Measurements from ENCODE around the gene CLDN14.
A peak's percentile ranks its signal among the peaks of the same experiment; 100 is the strongest.

The CLDN14 gene

GRCh38 chr21:36436829-36437744 is 42.8 kb downstream of the CLDN14 start:
- DNase-seq (ENCODE audit: low read depth in 2 of 2, low spot score in 1 of 2): no peak

DNA sequence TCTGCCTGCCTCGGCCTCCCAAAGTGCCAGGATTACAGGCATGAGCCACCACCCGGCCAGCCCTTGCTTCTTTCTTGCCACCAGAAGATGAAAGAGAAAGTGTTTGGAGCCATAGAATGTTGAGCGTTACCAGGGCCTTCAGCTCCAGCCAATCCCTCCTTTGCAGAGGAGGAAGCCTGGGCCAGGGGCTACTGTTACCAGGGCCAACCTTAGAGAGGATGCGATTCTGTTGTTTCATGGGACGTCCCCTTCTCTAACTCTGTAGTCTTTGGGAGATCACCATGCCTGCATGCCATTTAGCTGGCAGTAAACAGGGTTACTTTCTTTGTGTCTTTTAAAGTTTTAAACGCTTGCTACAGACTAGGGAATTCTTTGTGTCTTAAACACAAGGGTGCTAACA is 45.8 kb downstream of the CLDN14 start:
- DNase-seq (ENCODE audit: low read depth in 2 of 2, low spot score in 1 of 2): no peak

DNA sequence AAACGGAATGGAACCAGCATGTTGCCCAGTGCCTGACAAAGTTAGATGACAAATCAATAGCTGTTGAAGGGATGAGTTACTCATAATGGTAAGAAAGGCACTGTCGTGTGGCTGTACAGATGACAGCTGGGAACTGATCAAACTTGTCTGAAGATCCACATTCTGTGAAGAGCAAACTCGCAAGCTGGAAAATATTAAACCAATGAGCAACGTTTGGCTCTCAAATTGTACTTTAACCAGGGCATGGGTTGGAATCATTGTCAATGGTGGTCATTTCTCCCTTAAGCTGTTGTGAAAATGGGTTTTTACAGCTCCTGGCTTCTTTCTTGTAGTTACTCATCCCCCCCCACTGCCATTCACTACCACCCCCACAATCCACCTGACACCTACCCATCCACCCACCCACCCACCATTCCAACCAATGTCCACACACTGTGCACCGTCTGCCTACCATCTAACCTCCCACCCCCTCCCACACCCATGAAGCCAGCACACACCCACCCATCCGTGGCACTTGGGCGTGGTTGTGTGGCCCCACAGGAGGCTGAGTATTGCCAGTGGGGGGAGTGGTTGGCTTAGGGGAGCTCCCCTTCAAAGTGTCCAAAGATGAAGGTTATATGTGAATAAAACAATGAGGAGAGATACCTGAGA is 46.7 kb downstream of the CLDN14 start:
- no peak for DNase-seq (ENCODE audit: low read depth in 2 of 2, low spot score in 1 of 2)

- no peak for DNase-seq (ENCODE audit: low read depth in 2 of 2, low spot score in 1 of 2)
Measured at GRCh38 chr21:36431252-36431651, 48.7 kb downstream of the CLDN14 start.

GRCh38 chr21:36430841-36431240 is 49.1 kb downstream of the CLDN14 start:
- DNase-seq (ENCODE audit: low read depth in 2 of 2, low spot score in 1 of 2): no peak

DNA sequence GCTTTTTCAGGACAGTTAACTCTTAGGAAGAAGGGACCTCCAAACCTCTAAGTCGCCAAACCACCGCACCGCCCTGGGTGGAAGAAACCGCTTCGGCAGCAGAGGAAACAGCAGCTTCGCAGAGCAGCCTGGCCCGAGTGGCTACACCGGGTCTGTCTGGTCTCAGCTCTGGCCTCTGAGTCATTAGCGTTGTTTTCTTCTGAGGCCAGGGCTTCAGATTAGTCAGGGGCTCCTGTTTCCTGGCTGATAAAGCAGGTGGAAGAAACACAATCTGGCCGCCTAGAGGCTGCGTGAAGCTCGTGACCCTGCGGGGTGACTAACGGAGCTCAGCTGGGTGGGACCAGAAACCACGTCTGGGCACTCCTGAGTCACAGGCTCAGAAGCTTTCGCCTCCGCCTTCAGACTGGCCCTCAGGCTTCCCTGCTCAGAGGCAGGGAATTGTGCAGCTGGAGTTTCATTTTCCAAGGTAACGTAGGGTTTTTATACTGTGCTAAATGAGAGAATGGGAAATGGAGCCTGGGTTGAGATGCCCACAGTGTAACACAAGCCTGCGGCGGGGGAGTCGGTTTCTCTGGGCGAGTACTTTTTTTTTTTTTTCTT is 49.9 kb downstream of the CLDN14 start:
- DNase-seq (ENCODE audit: low read depth in 2 of 2, low spot score in 1 of 2): peak; percentile 35 to 65

DNA sequence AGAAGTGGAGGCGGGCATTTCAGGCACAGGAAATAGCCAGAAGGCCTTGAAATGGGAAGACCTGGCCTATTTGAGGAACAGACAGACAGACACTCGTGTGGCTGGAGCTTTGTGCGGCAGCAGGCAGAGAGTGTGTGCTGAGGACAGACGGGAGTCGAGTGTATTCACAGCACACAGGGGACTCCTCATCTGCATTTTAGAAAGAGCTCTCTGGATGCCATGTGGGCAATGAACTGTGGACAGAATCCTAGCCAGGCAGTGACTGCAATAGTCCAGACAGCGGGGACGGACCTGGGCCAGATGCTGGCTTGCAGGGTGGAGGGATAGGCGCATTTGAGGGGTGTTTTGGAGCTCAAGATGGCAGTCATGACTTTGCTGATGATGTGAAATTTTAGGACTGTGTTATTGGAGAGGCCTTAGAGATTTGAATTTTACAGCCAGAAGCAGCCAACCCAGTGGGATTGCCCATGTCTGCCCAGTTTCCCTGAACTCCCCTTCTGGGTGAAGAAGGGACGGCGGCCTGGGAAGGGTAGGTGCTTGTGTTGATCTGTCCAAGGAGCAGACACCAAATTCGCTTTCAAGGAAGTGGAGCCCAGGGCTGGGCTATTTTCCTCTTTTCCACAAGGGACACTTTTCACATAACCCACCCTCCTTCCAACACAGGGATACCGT is 51.0 kb downstream of the CLDN14 start:
- no peak for DNase-seq (ENCODE audit: low read depth in 2 of 2, low spot score in 1 of 2)

DNA sequence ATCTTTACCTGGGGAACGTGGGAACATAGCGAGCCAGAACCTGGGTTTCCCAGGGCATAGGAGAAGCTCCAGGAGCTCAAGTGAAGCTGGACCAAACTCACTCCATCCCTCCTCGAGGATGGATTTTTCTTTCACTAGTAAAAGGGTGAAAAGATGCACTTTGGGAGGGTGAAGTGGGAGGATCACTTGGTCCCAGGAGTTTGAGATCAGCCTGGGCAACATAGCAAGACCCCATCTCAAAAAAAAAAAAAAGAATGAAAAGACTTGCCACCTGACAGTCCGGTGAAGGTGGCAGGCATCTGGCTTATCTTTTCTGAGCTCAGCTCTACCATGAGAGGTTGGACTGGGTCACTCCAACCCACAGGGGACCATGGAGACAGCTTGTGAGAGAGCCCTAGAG is 52.4 kb downstream of the CLDN14 start:
- no peak for DNase-seq (ENCODE audit: low read depth in 2 of 2, low spot score in 1 of 2)

- DNase-seq (ENCODE audit: low read depth in 2 of 2, low spot score in 1 of 2): no peak
Measured at GRCh38 chr21:36425286-36425685, 54.6 kb downstream of the CLDN14 start.

DNA sequence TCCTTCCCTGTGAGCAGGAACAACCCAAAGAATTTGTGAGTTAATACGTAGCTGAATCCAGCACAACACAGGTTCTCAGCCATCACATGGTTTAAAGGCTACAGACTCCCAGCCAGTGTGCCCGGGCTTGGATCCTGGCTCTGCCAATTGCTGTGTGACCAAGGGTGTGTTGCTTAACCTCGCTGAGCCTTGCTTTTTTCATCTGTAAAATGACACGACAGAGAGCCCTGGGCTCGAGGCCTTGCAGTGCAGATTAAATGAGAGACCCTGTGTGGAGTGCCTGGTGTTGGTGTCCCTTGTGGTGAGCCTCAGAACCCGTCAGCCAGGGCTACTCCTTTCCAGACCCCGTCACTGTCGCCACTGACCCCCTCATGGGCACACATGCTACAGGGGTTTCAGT is 55.3 kb downstream of the CLDN14 start:
- DNase-seq (ENCODE audit: low read depth in 2 of 2, low spot score in 1 of 2): no peak

DNA sequence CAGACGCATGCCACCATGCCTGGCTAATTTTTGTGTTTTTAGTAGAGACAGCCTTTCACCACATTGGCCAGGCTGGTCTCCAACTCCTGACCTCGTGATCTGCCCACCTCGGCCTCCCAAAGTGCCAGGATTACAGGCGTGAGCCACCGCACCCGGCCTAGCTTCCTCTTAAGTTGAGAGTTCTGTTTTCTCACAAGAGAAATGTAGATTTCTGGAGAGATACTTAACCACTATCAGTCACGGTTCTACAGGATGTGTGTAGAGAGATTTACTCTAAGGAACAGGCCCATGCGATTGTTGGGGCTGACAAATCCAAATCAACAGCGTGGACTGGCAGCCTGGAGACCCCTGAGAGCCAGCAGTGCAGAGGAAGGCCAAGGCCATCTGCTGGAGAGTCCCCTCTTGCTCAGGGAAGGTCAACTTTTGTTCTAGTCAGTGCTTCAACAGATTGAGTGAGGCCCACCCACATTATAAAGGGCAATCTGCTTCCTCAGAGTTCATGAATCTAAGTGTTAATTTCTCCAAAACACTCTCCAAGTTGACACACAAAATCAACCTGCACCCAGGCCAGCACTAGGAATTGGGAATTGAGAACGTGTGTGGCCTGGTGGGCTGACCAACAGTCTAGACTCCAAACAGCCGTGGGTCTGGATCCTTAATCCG is 56.0 kb downstream of the CLDN14 start:
- DNase-seq (ENCODE audit: low read depth in 2 of 2, low spot score in 1 of 2): no peak

GRCh38 chr21:36422279-36423098 is 57.4 kb downstream of the CLDN14 start:
- DNase-seq (ENCODE audit: low read depth in 2 of 2, low spot score in 1 of 2): no peak

- no peak for DNase-seq (ENCODE audit: low read depth in 2 of 2, low spot score in 1 of 2)
Measured at GRCh38 chr21:36420571-36421339, 59.2 kb downstream of the CLDN14 start.

DNA sequence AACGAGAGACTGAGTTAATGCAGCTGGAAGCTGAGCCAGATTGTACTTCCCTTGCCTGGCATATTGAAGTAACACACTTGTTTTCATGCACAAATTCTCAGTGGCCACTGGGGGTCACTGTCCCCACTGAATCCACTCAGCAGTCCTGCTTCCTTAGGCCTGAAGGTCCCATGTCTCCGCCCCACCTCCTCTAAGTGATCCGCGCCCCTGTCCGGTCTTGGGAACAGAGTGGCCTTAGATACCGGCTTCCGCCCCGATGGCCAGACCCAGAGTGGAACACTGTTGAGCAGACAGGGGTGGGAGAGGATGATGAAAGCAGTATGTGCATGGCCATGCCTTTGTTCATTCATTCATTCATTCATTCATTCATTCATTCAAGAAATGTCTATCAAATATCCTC is 59.9 kb downstream of the CLDN14 start:
- DNase-seq (ENCODE audit: low read depth in 2 of 2, low spot score in 1 of 2): peak in 1 of 2 donors; percentile 22

DNA sequence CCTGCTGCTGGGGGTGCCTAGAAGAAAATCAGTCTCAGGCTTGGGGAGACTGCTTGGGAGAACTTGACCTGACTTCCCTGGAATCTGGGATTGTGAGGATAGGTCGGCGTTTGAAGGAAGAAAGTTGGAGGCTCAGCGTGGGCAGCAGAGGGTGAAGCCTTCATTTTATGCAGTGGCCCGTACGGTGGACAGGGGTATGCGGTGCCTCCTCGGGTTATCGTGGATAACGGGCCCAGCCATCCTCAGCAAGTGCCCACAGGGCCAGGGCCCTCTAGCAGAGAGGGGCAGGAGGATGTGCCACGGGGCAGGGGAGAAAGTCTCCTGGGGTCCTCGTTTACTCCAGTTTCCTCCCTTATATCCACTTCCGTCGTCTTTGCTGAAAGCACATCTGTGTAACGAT is 60.7 kb downstream of the CLDN14 start:
- DNase-seq (ENCODE audit: low read depth in 2 of 2, low spot score in 1 of 2): no peak

GRCh38 chr21:36415375-36415774 is 64.5 kb downstream of the CLDN14 start:
- DNase-seq (ENCODE audit: low read depth in 2 of 2, low spot score in 1 of 2): no peak

GRCh38 chr21:36412916-36413315 is 67.0 kb downstream of the CLDN14 start:
- no peak for DNase-seq (ENCODE audit: low read depth in 2 of 2, low spot score in 1 of 2)

DNA sequence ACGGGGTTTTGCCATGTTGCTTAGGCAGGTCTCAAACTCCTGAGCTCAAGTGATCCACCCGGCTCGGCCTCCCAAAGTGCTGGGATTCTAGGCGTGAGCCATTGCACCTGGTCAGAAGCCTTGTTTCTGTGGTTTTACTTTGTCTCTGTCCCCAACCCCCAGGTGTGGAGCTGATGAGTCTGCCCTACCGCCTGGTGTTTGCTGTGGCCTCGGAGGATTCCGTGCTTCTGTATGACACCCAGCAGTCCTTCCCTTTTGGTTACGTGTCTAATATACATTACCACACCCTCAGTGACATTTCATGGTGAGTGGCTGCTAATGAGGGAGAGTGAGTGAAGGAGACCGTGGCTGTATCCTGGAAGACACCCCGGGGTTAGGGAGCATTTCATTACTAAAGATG is 68.6 kb downstream of the CLDN14 start:
- DNase-seq (ENCODE audit: low read depth in 2 of 2, low spot score in 1 of 2): no peak
